NCI-H69 (cell line): Measurements from ENCODE around the gene PCSK6.
"Not testable (repeated sequence)": the region's sequence is repeated elsewhere in the genome, so short reads cannot be mapped to it uniquely, and the experiment has no call there.

Source experiments
- DNase-seq: peaks from one replicate; lab custom pipeline; 2025; lab: John Stamatoyannopoulos, UW

PCSK6 gene

DNA sequence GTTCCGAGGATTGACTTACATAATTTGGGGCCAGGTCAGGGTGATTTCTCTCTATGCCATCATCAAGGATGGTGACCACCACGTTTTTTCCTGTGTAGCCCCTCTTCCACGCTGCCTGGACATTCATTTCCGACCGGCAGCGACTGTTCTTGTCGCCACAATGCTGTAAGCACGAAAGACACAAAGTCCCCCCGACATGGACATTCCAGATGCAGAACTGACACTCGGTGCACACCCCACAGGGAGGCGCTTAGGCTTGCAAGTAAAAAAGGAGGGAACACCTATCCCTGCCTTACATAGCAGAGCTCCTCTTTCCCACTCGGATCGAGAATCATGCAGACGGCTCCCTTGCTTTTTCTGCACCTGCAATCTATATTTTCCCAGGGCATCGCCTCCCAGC is 58.2 kb downstream of the PCSK6 start:
- DNase-seq: no peak

DNA sequence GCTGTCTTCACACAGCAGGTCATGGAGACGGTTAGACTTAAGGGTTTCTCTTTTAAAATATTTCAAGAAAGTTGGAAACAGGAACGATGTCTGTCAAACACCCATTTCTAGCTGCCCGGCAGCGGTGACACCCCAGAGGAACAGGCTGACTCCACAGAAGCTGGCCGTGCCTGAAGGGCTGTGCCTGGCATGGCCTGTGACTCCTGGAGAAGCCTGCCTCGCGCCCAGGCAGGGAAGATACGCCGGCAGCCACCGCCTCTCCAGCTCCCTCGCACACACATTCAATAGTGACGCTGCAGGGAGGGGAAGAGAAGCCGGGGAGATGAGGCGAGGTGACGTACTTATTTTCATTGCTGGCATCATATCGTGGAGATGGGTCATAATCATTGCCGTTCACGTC is 59.9 kb downstream of the PCSK6 start:
- no peak for DNase-seq

DNA sequence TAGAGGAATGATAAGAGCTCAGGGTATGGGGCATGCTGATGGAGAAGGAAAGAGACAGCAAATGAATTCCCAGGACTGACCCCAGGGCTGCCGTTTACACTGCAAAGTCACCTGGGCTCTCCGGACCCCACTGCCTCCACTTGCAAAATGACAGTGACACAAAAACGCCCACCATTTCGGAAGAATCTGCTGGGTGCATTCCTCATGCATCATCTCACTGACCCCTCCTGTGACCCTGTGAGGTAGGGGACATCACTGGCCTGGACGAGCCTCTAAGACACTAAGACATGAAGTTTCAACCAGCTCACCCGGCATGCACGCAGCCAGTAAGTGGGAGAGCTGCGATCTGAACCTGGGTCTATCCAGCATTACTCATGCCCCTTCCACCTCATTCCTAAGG is 60.3 kb downstream of the PCSK6 start:
- DNase-seq: no peak

DNA sequence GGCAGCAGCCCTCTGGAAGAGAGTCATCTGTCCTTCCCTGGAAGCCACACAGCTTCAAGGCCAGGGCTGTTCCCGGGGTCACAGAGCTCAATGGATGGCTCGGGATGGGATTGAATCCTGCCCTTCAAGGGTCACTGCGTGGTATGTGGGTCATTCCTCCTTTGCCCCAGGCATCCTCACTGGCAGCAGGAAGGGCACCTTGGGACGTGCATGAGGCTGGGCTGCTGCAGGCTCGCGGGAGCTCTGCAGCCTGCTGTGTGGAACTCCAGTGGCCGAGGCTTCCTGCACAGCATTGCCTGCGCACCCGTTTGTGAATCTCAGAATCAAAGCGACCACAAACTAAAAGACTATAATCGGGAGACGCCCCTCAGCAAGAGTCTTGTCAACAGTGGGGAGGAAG is 60.7 kb downstream of the PCSK6 start:
- no peak for DNase-seq

DNA sequence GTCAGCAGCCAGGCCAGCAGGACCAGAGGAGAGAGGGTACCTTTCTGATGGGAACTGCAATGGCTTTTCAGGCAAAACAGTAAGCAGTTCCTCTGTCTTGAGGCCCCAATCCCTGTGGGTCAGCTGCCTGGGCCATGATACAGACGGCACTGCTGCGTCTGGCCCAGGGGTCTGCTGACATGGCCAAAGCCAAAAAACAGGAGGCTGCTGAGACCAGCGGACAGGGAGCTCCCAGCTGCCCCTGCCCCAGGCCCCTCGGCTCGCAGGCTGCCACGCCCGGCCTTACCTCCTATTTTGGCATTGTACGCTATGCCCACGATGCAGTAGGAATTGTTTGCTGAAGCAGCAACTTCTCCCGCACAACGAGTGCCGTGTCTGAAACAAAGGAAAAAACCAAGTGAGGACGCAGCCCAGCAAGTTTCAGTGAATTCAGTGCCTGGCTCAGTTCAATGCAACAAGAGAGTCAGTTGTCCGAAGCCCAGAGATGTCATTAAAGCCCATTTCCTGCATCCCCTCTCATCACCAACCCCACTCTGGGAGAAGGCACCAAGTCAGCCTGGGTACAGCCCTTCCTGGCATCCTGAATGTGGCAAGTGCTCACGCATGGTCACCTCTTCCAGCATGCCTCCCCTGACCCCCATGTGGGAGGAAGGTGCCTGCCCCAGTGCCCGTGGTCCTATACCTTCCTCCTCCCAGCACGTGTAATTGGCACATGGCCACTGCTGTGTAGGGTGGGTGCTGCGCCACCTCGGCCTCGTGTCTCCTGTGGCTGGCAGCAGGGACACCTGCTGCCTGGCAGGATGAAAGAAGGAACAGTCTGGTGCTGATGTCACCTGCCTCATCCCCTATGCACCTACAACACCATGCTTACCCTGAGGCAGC is 61.7 kb downstream of the PCSK6 start:
- no peak for DNase-seq

DNA sequence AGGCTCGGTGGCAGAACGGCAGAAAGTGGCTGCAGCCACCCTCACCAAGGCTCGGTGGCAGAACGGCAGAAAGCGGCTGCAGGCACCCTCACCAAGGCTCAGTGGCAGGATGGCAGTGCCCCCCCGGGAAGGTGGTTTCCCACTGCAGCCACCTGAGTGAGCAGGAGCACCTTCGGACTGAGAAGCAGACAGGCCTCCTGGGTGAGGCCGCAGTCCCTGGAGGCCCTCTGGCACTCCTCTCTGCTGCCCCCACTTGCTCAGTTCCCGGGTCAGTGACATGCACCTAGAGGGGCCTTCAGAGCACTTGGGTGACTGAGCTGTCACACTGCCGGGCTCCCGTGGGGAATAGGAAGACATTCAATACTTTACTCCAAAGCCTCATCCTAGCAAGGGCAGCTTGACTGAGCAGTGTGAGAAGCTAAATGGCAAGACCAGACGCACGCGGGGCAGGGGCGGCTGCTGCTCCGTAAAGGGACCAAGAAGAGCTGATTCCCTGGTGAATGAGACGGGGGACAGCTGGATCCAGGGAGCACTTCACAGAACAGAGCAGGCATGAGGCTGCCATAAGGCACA is 62.7 kb downstream of the PCSK6 start:
- DNase-seq: no peak

DNA sequence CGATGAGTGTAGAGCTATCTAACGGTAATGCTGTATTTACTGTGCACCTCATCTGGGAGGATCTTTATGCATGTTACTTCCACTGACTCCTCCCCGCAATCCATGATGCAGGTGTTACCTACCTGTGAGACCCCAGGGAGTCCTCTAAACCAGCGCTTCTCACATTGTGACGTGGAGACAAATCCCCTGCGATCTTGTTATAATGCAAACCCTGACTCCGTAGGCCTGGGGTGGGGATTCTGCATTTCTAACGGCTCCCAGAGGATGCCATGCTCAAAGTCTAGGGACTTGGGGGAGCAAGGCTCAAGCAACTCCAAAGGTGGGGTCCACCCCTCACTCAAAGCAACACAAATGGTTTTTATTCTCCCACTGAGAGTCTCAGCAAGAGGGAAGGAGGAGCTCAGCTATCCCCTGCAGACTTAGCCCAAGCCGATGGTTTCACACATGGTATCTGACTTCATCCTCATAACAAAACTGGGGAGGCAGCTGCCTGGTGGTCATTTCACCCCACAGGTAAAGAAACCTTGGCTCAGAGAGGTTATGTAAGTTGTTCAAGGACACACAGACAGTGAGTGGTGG is 63.6 kb downstream of the PCSK6 start:
- no peak for DNase-seq

DNA sequence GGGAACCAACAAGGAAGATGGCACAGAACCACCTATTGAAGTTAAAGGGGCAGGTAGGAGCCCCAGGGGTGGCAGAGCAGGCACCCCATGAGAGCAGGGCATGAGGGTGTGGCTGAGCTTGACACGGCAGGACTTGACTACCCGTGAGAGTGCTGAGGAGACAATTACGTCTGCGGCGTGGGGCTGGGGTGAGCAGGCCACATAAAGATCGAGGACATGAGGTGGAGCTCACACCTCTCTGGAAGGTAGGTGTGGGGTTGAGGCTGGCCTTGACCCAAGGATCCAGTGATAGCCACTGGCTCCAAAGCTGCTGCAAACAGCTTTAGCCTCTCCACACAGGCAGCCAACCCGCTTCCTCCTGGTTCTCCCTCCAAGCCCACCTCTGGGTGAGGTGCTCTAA is 64.5 kb downstream of the PCSK6 start:
- DNase-seq: no peak

DNA sequence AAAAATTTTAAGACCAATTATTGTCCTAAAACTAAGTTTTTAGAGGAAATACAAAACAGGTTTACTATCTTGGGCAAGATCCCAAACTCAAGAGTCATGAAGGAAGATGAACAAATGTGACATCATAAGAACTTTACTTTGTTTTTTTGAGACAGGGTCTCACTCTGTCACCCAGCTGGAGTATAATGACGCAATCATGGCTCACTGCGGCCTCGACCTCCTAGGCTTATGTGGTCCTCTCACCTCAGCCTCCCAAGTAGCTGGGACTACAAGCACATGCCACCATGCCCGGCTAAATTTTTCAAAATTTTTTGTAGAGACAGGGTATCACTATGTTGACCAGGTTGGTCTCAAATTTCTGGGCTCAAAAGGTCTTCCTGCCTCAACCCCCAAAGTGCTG is 69.3 kb downstream of the PCSK6 start:
- no peak for DNase-seq

DNA sequence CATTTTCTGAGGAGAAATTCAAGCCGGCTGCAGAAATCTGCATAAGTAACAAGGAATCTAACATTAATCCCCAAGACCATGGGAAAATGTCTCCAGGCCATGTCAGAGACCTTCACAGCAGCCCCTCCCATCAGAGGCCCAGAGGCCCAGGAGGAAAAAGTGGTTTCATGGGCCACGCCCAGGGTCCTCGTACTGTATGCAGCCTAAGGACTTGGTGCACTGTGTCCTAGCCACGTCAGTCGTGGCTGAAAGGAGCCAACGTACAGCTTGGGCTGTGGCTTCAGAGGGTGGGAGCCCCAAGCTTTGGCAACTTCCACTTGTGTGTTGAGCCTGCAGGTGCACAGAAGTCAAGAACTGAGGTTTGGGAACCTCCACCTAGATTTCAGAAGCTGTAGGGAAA is 73.0 kb downstream of the PCSK6 start:
- not testable (repeated sequence) for DNase-seq

DNA sequence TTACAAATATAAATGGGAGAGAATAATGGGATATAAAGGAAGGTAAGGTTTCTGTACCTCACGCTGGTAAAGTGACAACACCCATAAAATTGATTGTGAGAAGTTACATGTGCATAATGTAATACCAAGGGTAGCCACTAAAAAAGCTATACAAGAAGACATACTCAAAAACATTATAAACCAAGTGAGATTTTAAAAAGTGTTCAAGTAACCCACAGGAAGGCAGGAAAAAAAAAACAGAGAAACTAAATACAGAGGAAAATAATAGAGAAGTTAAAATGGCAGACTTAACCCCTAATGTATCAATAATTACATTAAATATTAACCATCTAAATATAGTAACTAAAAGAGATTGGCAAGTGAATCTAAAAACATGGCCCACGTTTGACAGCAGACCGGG is 76.3 kb downstream of the PCSK6 start:
- no peak for DNase-seq

DNA sequence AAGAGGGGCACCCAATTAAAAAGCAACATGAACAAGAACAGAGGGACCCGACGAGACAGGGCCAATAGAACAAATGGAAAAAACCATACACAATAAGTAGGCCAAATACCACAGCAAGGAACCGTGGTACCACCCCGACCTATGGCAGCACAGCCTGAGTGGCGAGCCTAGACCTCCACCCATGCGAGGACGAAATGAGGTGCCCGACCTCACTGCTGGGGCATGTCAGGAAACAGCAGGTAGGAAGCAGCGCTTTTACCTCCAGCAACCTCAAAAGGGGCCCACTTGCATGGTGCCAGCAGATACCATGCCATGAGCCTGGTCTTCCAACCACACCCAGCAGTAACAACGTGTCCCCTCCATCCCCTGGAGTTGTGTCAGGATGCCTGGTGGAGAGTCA is 77.9 kb downstream of the PCSK6 start:
- no peak for DNase-seq

DNA sequence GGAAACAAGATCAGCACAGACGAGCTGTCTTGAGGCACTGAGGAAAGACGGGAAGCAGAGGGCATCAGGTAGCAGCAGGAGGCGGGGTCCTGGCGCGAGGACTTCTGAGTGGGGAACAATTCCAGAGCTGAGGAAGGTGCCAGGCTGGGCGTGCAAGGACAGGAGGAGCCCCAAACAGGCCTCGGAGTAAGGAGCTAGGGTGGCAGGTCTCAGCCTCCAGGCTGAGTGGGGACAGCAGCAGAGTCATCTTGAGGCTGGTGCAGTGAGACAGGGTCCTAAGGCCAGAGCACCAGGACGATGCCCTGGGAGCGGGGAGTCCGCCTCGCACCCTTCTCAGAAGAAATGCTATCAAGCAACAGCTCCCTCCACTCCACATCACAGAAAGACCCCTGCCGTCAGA is 78.4 kb downstream of the PCSK6 start:
- DNase-seq: no peak

DNA sequence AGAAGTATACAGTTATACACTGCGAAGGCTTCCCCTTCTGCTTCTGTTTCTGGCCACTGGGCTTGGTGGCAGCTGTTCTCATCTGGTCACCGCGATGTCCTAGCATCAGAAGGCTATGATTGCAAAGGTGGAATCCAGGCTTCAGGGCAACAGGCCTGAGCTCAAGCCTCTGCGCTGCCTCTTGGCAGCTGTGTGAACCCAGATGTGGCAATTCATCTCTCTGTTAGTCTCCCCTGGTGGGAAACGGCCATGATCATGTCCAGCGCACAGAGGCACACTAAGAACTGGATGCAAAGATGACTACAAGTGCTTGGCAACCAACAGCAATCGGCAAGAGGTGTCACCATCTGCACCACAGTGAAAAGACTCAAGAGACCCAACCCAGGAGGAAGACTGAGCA is 78.9 kb downstream of the PCSK6 start:
- no peak for DNase-seq

DNA sequence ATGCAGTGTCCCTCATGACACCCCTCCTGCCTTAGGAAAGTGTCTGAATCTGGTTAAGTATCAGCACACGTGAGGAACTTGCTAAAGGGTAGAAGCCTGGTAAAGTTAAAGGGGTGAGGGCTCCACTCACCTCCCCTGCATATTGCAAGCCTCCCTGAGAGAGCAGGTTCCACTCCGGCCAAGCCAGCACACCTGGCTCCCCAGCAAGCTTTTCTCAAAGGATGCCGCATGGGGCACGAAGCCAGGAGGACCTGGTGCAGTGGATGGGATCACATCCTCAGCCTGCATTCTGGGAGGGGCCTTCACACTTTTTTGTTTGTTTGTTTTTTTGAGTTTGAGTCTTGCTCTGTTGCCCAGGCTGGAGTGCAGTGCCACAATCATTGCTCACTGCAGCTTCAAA is 79.9 kb downstream of the PCSK6 start:
- no peak for DNase-seq

DNA sequence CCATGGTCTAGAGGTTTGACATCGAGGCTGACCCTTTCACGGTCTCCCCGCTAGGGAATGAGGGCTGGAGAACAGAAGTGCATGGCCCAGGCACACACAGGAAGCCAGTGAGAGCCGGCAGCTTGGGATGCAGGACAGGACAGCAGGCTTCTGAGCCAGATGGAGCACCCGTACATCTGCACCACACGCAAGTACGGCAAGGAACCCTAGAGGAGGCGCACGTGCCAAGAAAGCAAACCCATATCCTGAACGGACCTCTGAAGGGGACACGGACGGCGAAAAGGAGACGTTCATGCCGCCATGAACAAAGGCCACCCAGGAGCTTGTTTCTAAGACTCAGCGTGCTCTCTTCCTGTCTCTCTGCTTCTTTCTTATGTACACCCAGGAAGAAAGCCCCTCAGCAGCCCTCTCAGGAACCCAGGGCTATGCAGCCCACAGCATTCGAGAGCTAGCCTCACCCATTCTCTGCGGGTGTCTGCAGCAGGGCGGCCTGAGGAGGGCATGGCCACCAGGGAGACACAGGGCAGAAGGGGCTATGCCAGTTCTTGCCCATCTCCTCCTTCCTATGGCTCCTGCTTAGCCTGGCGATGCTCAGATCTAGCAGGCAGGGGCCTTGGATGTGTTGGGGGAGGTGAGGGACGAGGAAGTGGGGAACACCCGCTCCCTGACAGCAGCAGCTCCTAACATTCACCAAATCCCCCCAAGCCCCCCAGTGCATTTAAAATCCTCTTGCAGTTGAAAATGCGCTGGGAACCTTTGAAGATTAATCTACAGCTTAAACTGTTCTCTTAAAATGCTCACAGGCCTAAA is 81.3 kb downstream of the PCSK6 start:
- no peak for DNase-seq

DNA sequence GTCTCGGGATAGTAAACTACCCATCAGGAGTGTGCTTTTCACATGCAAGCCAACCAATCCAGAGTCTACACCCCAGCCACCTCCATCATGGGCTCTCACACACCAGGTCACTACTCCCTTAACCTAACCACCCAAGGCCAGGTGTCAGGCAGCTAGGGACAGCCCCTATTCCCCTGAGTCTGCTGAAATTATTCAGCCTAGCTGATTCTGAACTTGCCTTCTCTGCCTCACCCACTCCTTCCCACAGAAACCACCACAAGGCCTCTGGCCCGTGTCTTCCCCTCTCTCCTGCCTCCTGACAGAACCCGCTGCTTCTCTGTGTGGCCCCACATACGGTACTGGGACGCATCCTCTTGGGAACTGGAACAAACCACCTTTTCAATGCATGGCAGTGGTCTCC is 82.1 kb downstream of the PCSK6 start:
- DNase-seq: no peak

DNA sequence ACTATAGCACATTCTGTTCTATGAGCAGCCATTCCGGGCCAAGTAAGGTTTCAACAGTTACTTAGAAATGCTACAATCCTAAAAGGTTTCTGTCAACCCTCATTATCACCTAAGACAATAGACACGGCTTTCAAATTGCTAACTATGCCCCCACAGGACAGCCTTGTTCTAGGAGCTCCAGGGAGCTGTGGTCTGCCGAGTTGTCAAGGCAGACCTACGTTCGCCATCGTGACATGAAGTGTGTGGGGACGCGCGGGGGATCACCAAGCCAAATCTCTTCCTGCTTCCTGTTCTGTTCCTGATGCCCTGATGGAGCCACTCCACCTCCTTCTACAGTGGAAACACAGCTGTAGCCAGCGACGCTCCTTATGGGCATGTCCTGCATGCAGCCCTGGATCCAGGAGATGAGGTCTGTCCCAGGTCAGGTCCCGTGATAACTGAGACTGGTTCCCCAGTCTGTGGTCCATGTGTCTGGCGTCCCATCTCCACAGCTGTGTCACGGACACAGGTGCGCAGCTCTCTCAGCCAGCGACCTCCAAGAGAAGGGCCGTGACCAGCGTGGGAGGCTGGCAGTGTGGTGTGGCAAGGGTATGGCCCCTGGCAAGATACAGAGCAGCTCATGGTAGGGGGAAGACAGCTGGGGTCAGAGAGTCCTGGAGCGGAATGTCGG is 82.8 kb downstream of the PCSK6 start:
- DNase-seq: no peak

DNA sequence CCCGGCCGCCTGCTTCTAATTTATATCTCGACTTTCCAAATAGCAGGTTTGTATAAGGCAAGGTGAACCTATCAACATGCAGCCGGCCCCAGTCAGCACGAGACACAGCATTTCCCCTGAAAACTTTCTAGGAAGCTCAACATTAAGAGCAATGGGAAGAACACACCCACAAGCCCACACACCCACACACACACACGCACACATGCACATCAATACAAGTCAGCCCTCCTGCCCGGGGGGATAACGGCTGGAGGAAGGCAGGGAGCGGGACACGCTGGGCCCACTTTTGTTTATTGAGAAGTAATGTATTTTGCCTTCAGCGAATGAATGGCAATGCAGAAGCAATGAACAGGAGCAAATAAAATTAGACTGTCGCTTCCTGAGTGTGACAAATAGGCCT is 83.5 kb downstream of the PCSK6 start:
- no peak for DNase-seq

DNA sequence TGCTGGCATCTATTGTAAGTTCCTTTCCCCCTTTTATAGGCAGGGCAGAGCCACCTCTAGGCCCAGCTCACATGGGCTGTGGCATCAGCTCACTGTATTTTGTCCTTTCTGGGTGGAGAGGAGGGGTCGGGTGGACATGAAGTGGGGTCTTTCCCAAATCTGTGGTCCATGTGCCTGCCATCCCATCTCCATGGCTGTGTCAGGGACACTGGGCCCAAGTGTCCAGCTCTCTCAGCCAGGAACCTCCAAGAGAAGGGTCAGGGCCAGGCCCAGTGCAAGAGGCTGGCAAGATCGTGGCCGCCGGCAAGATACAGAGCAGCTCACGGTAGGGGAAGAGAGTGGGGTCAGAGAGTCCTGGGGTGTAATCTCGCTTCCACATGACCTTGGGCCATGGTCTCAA is 85.3 kb downstream of the PCSK6 start:
- DNase-seq: no peak

DNA sequence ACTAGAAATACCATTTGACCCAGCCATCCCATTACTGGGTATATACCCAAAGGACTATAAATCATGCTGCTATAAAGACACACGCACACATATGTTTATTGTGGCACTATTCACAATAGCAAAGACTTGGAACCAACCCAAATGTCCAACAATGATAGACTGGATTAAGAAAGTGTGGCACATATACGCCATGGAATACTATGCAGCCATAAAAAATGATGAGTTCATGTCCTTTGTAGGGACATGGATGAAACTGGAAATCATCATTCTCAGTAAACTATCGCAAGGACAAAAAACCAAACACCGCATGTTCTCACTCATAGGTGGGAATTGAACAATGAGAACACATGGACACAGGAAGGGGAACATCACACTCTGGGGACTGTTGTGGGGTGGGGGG is 86.6 kb downstream of the PCSK6 start:
- not testable (repeated sequence) for DNase-seq

DNA sequence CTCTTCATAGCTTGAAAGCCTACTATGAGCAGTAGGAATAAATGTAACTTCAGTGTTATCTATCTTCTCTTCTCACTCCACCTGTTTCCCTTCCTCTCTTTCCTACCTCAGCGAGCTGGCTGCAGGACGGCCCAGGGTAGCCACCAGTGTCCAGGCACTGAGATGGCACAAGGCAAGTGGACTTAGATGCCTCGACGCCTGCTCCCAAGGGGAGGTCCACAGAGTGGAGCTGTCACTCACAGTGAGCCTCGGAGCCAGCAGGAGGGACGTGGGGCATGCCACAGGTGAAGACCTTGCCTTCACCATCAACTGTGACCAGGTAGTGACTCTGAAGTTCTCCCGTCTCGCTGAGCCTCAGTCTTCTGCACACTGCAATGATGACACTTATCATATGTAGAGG is 88.2 kb downstream of the PCSK6 start:
- no peak for DNase-seq
